KMS-11 (cell line): ENCODE results near the gene GNB5.

Source experiments
- H2AFZ ChIP-seq: fragments of 200-600 bp; sonication (generic); 2 replicates; pipeline ENCODE4 v1.6.1; 2016; ENCODE audit warnings: antibody characterized with exemption, mixed run types, low read depth
- H3K27ac ChIP-seq: fragments of 200-600 bp; sonication (generic); 2 replicates; pipeline ENCODE4 v1.6.1; 2016; ENCODE audit warnings: mild to moderate bottlenecking, mixed run types
- H3K27me3 ChIP-seq: fragments of 200-600 bp; sonication (generic); 2 replicates; pipeline ENCODE4 v1.6.1; 2017; ENCODE audit warnings: mild to moderate bottlenecking, low read depth, mixed run types, moderate library complexity; ENCODE audit not compliant: insufficient read depth
- H3K36me3 ChIP-seq: fragments of 200-600 bp; sonication (generic); 2 replicates; pipeline ENCODE4 v1.6.1; 2017; ENCODE audit warnings: mild to moderate bottlenecking, mixed run types; ENCODE audit not compliant: insufficient read depth
- H3K4me1 ChIP-seq: fragments of 200-600 bp; sonication (generic); 2 replicates; pipeline ENCODE4 v1.6.1; 2016; ENCODE audit warnings: mild to moderate bottlenecking, low read depth, mixed run types; ENCODE audit not compliant: poor library complexity, severe bottlenecking
- H3K4me2 ChIP-seq: fragments of 200-600 bp; sonication (generic); 2 replicates; pipeline ENCODE4 v1.7.0; 2016; ENCODE audit warnings: mild to moderate bottlenecking, mixed run types
- H3K4me3 ChIP-seq: fragments of 200-600 bp; sonication (generic); IDR thresholded peaks from 2 replicates; pipeline ENCODE4 v1.6.1; 2017; ENCODE audit warnings: low read depth, low read length, mixed read lengths; ENCODE audit not compliant: insufficient read depth
- H3K79me2 ChIP-seq: fragments of 200-600 bp; sonication (generic); 2 replicates; pipeline ENCODE4 v1.6.1; 2016; ENCODE audit warnings: low read depth, mixed run types; ENCODE audit not compliant: insufficient read depth
- H3K9ac ChIP-seq: fragments of 200-600 bp; sonication (generic); 2 replicates; pipeline ENCODE4 v1.6.1; 2016; ENCODE audit warnings: mild to moderate bottlenecking, mixed run types
- H4K20me1 ChIP-seq: fragments of 200-600 bp; sonication (generic); 2 replicates; pipeline ENCODE4 v1.6.1; 2016; ENCODE audit warnings: mild to moderate bottlenecking, mixed run types; ENCODE audit not compliant: insufficient read depth
- CTCF ChIP-seq: fragments of 200-600 bp; sonication (generic); conservative IDR thresholded peaks from 2 replicates; pipeline ENCODE4 v1.6.1; 2017; ENCODE audit warnings: low read depth, mild to moderate bottlenecking, antibody characterized with exemption, low read length, moderate library complexity, mixed read lengths

The GNB5 gene

GRCh38 chr15:52093539-52094510 lies 97.4 kb downstream of the GNB5 start:
- peaks cover 2% of the 10 kb centered on the region for H3K4me1 ChIP-seq
- no peak for TF ChIP-seq CTCF
- no peak overlapping the region for H3K4me3 ChIP-seq
- H3K9ac ChIP-seq = no peak overlapping the region
- H3K27ac ChIP-seq = no peak overlapping the region
- H2AFZ ChIP-seq = no peak overlapping the region
- no peaks in the 10 kb centered on the region for H3K36me3 ChIP-seq
- H4K20me1 ChIP-seq = no peaks in the 10 kb centered on the region
- H3K4me2 ChIP-seq = no peak overlapping the region
- H3K79me2 ChIP-seq = no peaks in the 10 kb centered on the region
- no peaks in the 10 kb centered on the region for H3K27me3 ChIP-seq

GRCh38 chr15:52093167-52093538 lies 98.0 kb downstream of the GNB5 start:
- H3K79me2 ChIP-seq = no peaks in the 10 kb centered on the region
- no peaks in the 10 kb centered on the region for H4K20me1 ChIP-seq
- no peak overlapping the region for H3K4me2 ChIP-seq
- H3K36me3 ChIP-seq = no peaks in the 10 kb centered on the region
- no peaks in the 10 kb centered on the region for H3K27me3 ChIP-seq
- H2AFZ ChIP-seq = no peak overlapping the region
- no peak overlapping the region for H3K9ac ChIP-seq
- H3K4me1 ChIP-seq = peaks cover 2% of the 10 kb centered on the region
- H3K27ac ChIP-seq = no peak overlapping the region
- TF ChIP-seq CTCF = no peak
- no peak overlapping the region for H3K4me3 ChIP-seq

GRCh38 chr15:52090193-52090592 lies 101.0 kb downstream of the GNB5 start:
- no peaks in the 10 kb centered on the region for H4K20me1 ChIP-seq
- H3K27me3 ChIP-seq = no peaks in the 10 kb centered on the region
- TF ChIP-seq CTCF = no peak
- no peak overlapping the region for H3K27ac ChIP-seq
- no peak overlapping the region for H3K4me3 ChIP-seq
- H3K36me3 ChIP-seq = no peaks in the 10 kb centered on the region
- H3K4me1 ChIP-seq = no peaks in the 10 kb centered on the region
- no peak overlapping the region for H3K4me2 ChIP-seq
- no peaks in the 10 kb centered on the region for H3K79me2 ChIP-seq
- H2AFZ ChIP-seq = no peak overlapping the region
- no peak overlapping the region for H3K9ac ChIP-seq

GRCh38 chr15:52086011-52086786 lies 105.0 kb downstream of the GNB5 start:
- Histone ChIP-seq H3K79me2 (no peaks in the 10 kb centered on the region), H3K27me3 (no peaks in the 10 kb centered on the region), H4K20me1 (no peaks in the 10 kb centered on the region), H3K4me3 (no peak overlapping the region), H3K9ac (no peak overlapping the region), H3K4me1 (peaks cover 34% of the 10 kb centered on the region), H3K4me2 (no peak overlapping the region), H3K27ac (no peak overlapping the region), H3K36me3 (no peaks in the 10 kb centered on the region), H2AFZ (no peak overlapping the region)
- no peak for TF ChIP-seq CTCF
